SU-DHL-6 (cell line): ENCODE measurements around the gene STK17A.

Source experiments
- H2AFZ ChIP-seq: fragments of 200-600 bp; sonication (generic); 2 replicates; pipeline ENCODE4 v1.6.1; 2014; ENCODE audit warnings: low read depth, mild to moderate bottlenecking, moderate library complexity, mixed read lengths, antibody characterized with exemption, low read length; ENCODE audit not compliant: severe bottlenecking
- H3F3A ChIP-seq: fragments of 200-600 bp; shearing (Covaris generic); 2 replicates; pipeline ENCODE4 v1.6.0; 2016; ENCODE audit warnings: antibody characterized with exemption, mild to moderate bottlenecking; ENCODE audit not compliant: insufficient read depth
- H3K27ac ChIP-seq: fragments of 200-600 bp; sonication (generic); 2 replicates; pipeline ENCODE4 v1.5.1; 2016; ENCODE audit warnings: low read depth, mild to moderate bottlenecking, low read length, moderate library complexity, mixed read lengths
- H3K27me3 ChIP-seq: fragments of 200-600 bp; sonication (generic), shearing (Covaris generic); 2 replicates; pipeline ENCODE4 v1.6.0; 2014; ENCODE audit warnings: mild to moderate bottlenecking, low read length
- H3K36me3 ChIP-seq: fragments of 200-600 bp; sonication (generic); 2 replicates; pipeline ENCODE4 v1.6.1; 2014; ENCODE audit warnings: mild to moderate bottlenecking, low read length, mixed read lengths
- H3K4me2 ChIP-seq: fragments of 300-600, 200-600 bp; shearing (Covaris generic), sonication (generic); 2 replicates; pipeline ENCODE4 v1.6.0; 2014; ENCODE audit warnings: low read length, low read depth, mild to moderate bottlenecking; ENCODE audit not compliant: poor library complexity, severe bottlenecking
- H3K4me3 ChIP-seq: fragments of 200-600 bp; sonication (generic); 2 replicates; pipeline ENCODE4 v1.5.1; 2014; ENCODE audit warnings: antibody characterized with exemption, low read length, mild to moderate bottlenecking, mixed read lengths; ENCODE audit not compliant: insufficient read depth, poor library complexity, severe bottlenecking
- H3K79me2 ChIP-seq: fragments of 200-600 bp; sonication (generic); 2 replicates; pipeline ENCODE4 v1.6.1; 2014; ENCODE audit warnings: mild to moderate bottlenecking, low read length, moderate library complexity; ENCODE audit not compliant: insufficient read depth
- H3K9ac ChIP-seq: fragments of 200-600 bp; sonication (generic); 2 replicates; pipeline ENCODE4 v1.7.0; 2014; ENCODE audit warnings: mild to moderate bottlenecking, low read length
- H3K9me2 ChIP-seq: fragments of 200-600 bp; sonication (generic); replicated peaks from 2 replicates; pipeline ENCODE4 v1.6.1; 2014; ENCODE audit warnings: low read length; ENCODE audit not compliant: insufficient read depth
- H3K9me3 ChIP-seq: fragments of 200-600 bp; sonication (generic); 2 replicates; pipeline ENCODE4 v1.6.1; 2014; ENCODE audit warnings: low read length, mixed read lengths; ENCODE audit not compliant: insufficient read depth
- H4K20me1 ChIP-seq: fragments of 200-600 bp; sonication (generic); 2 replicates; pipeline ENCODE4 v1.6.1; 2014; ENCODE audit warnings: low read depth, mild to moderate bottlenecking, antibody characterized with exemption, low read length, moderate library complexity, mixed read lengths
- CTCF ChIP-seq: fragments of 200-600 bp; sonication (generic); IDR thresholded peaks from one replicate; pipeline ENCODE4 v1.5.1; 2017; ENCODE audit warnings: antibody characterized with exemption, mild to moderate bottlenecking, low read length, moderate library complexity; ENCODE audit not compliant: insufficient read depth, poor library complexity, severe bottlenecking
- EZH2phosphoT487 ChIP-seq: fragments of 200-600 bp; sonication (generic), shearing (Covaris generic); conservative IDR thresholded peaks from 2 replicates; pipeline ENCODE4 v1.6.1; 2018; ENCODE audit warnings: mild to moderate bottlenecking, antibody characterized with exemption, low read length, moderate library complexity, mixed read lengths

STK17A gene

GRCh38 chr7:43618073-43618472 is 35.2 kb downstream of the STK17A start:
- Histone ChIP-seq H2AFZ (no peak overlapping the region), H3F3A (peaks cover 76% of the 10 kb centered on the region), H3K9ac (no peak overlapping the region), H3K27me3 (no peaks in the 10 kb centered on the region), H3K36me3 (peaks cover 85% of the 10 kb centered on the region), H3K4me3 (no peak overlapping the region), H3K79me2 (peaks cover 96% of the 10 kb centered on the region), H3K9me3 (no peaks in the 10 kb centered on the region), H3K27ac (peak overlapping the region; percentile 11; the same call in 1 of the 2 replicates), H3K4me2 (no peak overlapping the region), H4K20me1 (peaks cover 56% of the 10 kb centered on the region), H3K9me2 (no peaks in the 10 kb centered on the region)
- TF ChIP-seq EZH2phosphoT487 (no peak), CTCF (no peak)

- Histone ChIP-seq H3K27ac (peak overlapping the region; percentile 13), H3K9me2 (no peaks in the 10 kb centered on the region), H3F3A (peaks cover 80% of the 10 kb centered on the region), H3K4me3 (no peak overlapping the region), H2AFZ (no peak overlapping the region), H3K4me2 (no peak overlapping the region), H4K20me1 (peaks cover 43% of the 10 kb centered on the region), H3K9me3 (no peaks in the 10 kb centered on the region), H3K27me3 (no peaks in the 10 kb centered on the region), H3K36me3 (peaks cover 89% of the 10 kb centered on the region), H3K79me2 (peaks cover 96% of the 10 kb centered on the region), H3K9ac (no peak overlapping the region)
- TF ChIP-seq EZH2phosphoT487 (no peak), CTCF (no peak)
Observed at GRCh38 chr7:43619213-43620012, 36.5 kb downstream of the STK17A start.

- Histone ChIP-seq H3K9me2 (no peaks in the 10 kb centered on the region), H3K9ac (no peak overlapping the region), H3K27ac (peak overlapping the region; percentile 66), H3K27me3 (no peaks in the 10 kb centered on the region), H3F3A (peaks cover 92% of the 10 kb centered on the region), H3K4me3 (no peak overlapping the region), H3K79me2 (peaks cover 98% of the 10 kb centered on the region), H3K36me3 (peaks cover 92% of the 10 kb centered on the region), H2AFZ (no peak overlapping the region), H4K20me1 (peaks cover 27% of the 10 kb centered on the region), H3K9me3 (no peaks in the 10 kb centered on the region), H3K4me2 (peak overlapping the region; percentile 1)
- TF ChIP-seq EZH2phosphoT487 = no peak
- TF ChIP-seq CTCF = no peak
Observed at GRCh38 chr7:43621729-43622448, 39.0 kb downstream of the STK17A start.
